Kidney (tissue), 14 donors: ENCODE results near the gene CCAR1. TPM values are rescaled to one million over a fixed set of nuclear protein-coding genes. Genes with fewer than 3 reads are reported as not detected.
"Not testable (repeated sequence)": the region's sequence is repeated elsewhere in the genome, so short reads cannot be mapped to it uniquely, and the experiment has no call there.

Experiments used
- DNase-seq, 5 donors: peaks; one replicate each; pipeline ENCODE4 v3.0.0-alpha.2; 2013 to 2020
- FAIRE-seq: peaks from 2 replicates; lab custom pipeline; 2012; peaks lifted over from hg19 to GRCh38; lab: Jason Lieb, UNC
- H3K27ac ChIP-seq, 2 donors: one replicate each; pipeline ENCODE4 v1.7.0; 2013; ENCODE audit warnings: low read depth in 2 of 2, low read length in 2 of 2, inconsistent platforms in 1 of 2
- H3K27me3 ChIP-seq: one replicate; pipeline ENCODE4 v1.7.1; 2013; ENCODE audit warnings: low read length, inconsistent platforms; ENCODE audit not compliant: control insufficient read depth, insufficient read depth
- H3K36me3 ChIP-seq, 3 donors: one replicate each; pipeline versions ENCODE4 v1.7.0 to v1.7.1; 2013; ENCODE audit warnings: low read length in 3 of 3, control low read depth in 1 of 3, inconsistent platforms in 1 of 3; ENCODE audit not compliant: insufficient read depth in 3 of 3, control insufficient read depth in 2 of 3
- H3K4me1 ChIP-seq, 3 donors: one replicate each; pipeline versions ENCODE4 v1.7.0 to v1.7.1; 2013; ENCODE audit warnings: low read length in 3 of 3, inconsistent platforms in 1 of 3, low read depth in 1 of 3; ENCODE audit not compliant: control insufficient read depth in 2 of 3, insufficient read depth in 2 of 3
- H3K4me3 ChIP-seq, 3 donors: one replicate each; pipeline versions ENCODE4 v1.7.0 to v1.8.1; 2013; ENCODE audit warnings: low read length in 3 of 3, control low read depth in 1 of 3, inconsistent platforms in 1 of 3
- H3K9ac ChIP-seq, 3 donors: one replicate each; pipeline versions ENCODE4 v1.7.0 to v1.7.1; 2013; ENCODE audit warnings: low read length in 3 of 3, control low read depth in 1 of 3, inconsistent platforms in 1 of 3
- H3K9me3 ChIP-seq, 3 donors: one replicate each; pipeline versions ENCODE4 v1.7.0 to v1.7.1; 2013; ENCODE audit warnings: low read length in 3 of 3, control low read depth in 1 of 3, inconsistent platforms in 1 of 3; ENCODE audit not compliant: control insufficient read depth in 2 of 3, insufficient read depth in 1 of 3
- intact Hi-C: fragments of 100-400 bp; cut with DNase I; formaldehyde crosslinking; loops from one replicate; pipeline ENCODE4 v1.11.1; 2022
- polyA plus RNA-seq: library from polyadenylated mRNA; stranded (reverse); fragments of 350-450 nt; fragmentation: Illumina TruSeq; extraction: RNeasy Lipid Tissue Mini Kit (QIAGEN cat#74804); gene quantifications from one replicate; pipeline ENCODE4 v1.2.3, GENCODE V29; 2014; ENCODE audit warnings: low read depth, low replicate concordance; ENCODE audit not compliant: insufficient read depth
- total RNA-seq: library from RNA; stranded (reverse); fragmentation: NEBNext Ultra II Directional; extraction: Animal tissue kit (Norgen Biotek cat#: 25700); gene quantifications from one replicate; pipeline ENCODE4 v1.2.1, GENCODE V29; 2021
- TF ChIP-seq, protein P1 (sequence below): IDR thresholded peaks from 3 replicates; pipeline ENCODE4 v1.5.1; 2012; ENCODE audit warnings: mild to moderate bottlenecking, moderate library complexity, borderline replicate concordance; ENCODE audit not compliant: insufficient read depth; ENCODE audit errors: extremely low read depth
- donor health status: control.
- donor health status: control.
- donor health status: control.
- donor health status: control.
- donor health status: control.
- donor health status: DM: yes; HTN: yes; CAD: no.
- donor health status: Normal renal cell carcinoma (clear cell type).

Gene CCAR1
- total and polyA plus RNA-seq, 2 donors from 2014 or later, result 45.2 to 54.4 TPM

DNA sequence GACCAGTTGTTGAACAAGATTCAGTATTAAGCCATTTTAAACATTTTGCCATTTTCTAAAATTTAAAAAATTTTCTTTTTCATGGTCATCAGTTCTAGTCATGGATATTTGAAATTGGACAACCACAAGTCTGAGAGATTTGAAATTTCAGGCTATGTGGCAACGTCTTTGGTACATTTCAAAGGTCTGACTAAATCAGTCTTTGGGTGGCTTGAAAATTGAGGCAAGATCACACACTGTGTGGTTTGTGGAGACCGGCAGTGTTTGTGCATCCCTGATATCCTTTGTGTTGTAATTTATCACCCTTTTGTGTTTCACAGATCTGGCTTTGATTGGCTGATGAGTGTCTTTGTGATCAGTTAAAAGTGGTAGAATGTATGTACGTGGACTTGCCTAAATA lies 35.7 kb downstream of the CCAR1 start:
- intact Hi-C loops, result no loop called here
- Histone ChIP-seq H3K9ac (no peak overlapping the region), H3K9me3 (no peaks in the 10 kb centered on the region), H3K4me3 (no peak overlapping the region), H3K27me3 (no peaks in the 10 kb centered on the region), H3K36me3 (peaks cover 18 to 64% (median 37%) of the 10 kb centered on the region in 3 donors), H3K4me1 (no peaks in the 10 kb centered on the region), H3K27ac (no peak overlapping the region)
- TF ChIP-seq, protein P1, sequence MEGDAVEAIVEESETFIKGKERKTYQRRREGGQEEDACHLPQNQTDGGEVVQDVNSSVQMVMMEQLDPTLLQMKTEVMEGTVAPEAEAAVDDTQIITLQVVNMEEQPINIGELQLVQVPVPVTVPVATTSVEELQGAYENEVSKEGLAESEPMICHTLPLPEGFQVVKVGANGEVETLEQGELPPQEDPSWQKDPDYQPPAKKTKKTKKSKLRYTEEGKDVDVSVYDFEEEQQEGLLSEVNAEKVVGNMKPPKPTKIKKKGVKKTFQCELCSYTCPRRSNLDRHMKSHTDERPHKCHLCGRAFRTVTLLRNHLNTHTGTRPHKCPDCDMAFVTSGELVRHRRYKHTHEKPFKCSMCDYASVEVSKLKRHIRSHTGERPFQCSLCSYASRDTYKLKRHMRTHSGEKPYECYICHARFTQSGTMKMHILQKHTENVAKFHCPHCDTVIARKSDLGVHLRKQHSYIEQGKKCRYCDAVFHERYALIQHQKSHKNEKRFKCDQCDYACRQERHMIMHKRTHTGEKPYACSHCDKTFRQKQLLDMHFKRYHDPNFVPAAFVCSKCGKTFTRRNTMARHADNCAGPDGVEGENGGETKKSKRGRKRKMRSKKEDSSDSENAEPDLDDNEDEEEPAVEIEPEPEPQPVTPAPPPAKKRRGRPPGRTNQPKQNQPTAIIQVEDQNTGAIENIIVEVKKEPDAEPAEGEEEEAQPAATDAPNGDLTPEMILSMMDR, result no peak
- DNase-seq (no peak), FAIRE-seq (no peak)

DNA sequence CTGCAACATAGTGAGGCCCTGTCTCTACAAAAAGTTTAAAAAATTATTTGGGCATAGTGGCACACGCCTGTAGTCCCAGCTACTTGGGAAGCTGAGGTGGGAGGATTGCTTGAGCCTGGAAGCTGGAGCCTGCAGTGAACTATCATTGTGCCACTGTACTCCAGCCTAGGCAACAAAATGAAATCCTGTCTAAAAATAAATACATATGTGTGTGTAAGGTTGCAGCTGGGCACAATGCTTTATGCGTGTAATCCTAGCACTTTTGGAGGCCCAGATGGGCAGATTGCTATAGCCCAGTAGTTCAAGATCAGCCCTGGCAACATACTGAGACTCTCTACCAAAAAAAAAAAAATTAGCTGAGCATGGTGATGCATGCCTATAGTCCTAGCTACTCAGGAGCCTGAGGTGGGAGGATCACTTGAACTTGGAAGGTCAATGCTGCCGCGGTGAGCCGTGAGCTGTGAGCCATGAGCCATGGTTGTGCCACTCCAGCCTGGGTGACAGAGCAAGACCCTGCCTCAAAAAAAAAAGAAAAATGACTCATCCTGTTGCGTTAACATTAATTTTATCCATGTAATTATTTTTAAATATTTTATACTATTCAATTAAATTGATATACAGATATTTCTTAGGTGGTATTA lies 38.3 kb downstream of the CCAR1 start:
- intact Hi-C loops, result no loop called here
- Histone ChIP-seq H3K36me3 (peaks cover 18 to 44% (median 30%) of the 10 kb centered on the region in 3 donors), H3K9ac (no peak overlapping the region), H3K27ac (no peak overlapping the region), H3K27me3 (no peaks in the 10 kb centered on the region), H3K9me3 (no peaks in the 10 kb centered on the region), H3K4me3 (no peak overlapping the region), H3K4me1 (no peaks in the 10 kb centered on the region)
- TF ChIP-seq, protein P1, result no peak
- DNase-seq (no peak), FAIRE-seq (no peak)

DNA sequence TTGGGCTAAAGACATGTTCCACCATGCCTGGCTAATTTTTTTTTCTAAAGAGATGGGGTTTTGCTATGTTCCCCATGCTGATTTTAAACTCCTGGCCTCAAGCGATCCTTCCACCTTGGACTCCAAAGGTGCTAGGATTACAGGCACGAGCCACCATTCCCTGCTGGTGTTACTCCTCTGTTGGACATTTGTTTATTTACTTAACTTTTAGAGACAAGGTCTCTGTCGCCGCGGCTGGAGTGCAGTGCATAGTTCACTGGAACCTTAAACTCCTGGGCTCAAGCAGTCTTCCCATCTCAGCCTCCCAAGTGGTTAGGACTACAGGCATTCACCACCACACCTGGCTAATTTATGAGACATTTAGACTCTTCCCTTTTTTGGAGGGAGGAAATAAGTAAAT lies 38.9 kb downstream of the CCAR1 start:
- intact Hi-C loops, result no loop called here
- TF ChIP-seq, protein P1, result no peak
- no peak overlapping the region for H3K9ac ChIP-seq
- peaks cover 18 to 38% (median 32%) of the 10 kb centered on the region in 3 donors for H3K36me3 ChIP-seq
- H3K27me3 ChIP-seq, result no peaks in the 10 kb centered on the region
- no peak overlapping the region for H3K27ac ChIP-seq
- no peaks in the 10 kb centered on the region for H3K9me3 ChIP-seq
- DNase-seq (no peak), FAIRE-seq (no peak)
- no peak overlapping the region for H3K4me3 ChIP-seq
- no peaks in the 10 kb centered on the region for H3K4me1 ChIP-seq

DNA sequence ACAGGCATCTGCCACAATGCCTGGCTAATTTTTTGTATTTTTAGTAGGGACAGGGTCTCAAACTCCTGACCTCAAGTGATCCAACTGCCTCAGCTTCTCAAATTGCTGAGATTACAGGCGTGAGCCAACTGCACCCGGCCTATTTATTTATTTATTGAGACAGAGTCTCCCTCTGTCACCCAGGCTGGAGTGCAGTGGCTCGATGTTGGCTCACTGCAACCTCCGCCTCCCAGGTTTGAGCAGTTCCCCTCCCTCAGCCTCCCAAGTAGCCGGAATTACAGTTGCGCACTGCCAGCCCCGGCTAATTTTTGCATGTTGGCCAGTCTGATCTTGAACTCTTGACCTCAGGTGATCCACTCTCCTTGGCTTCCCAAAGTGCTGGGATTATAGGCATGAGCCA lies 46.4 kb downstream of the CCAR1 start:
- H3K9ac ChIP-seq, H3K4me3 ChIP-seq, FAIRE-seq, H3K27me3 ChIP-seq, DNase-seq, intact Hi-C loops, H3K27ac ChIP-seq, H3K9me3 ChIP-seq, H3K4me1 ChIP-seq: not testable (repeated sequence)
- H3K36me3 ChIP-seq, result peaks cover 12 to 38% (median 22%) of the 10 kb centered on the region in 3 donors
